ENCODE results near the gene NNT. TPM values are rescaled to one million over a fixed set of nuclear protein-coding genes. Genes with fewer than 3 reads are reported as not detected.
A peak's percentile ranks its signal among the peaks of the same experiment; 100 is the strongest.

Gene NNT
- total RNA-seq (ENCODE audit: low replicate concordance), result 24.3 and 56.3 TPM in 2 replicates

- peaks cover 3% of the 10 kb centered on the region for H3F3A ChIP-seq (ENCODE audit: low read depth)
- peaks cover 4% of the 10 kb centered on the region for H3K27me3 Mint-ChIP-seq (ENCODE audit: insufficient read depth, low read depth)
- H3K4me3 ChIP-seq, result peak within 1 kb of the TSS; percentile 60
- peak within 1 kb of the TSS; percentile 90 for H3K4me3 Mint-ChIP-seq
- DNase-seq (ENCODE audit: low spot score), result peak; percentile 79
- peak within 1 kb of the TSS; percentile 90 for H3K27ac Mint-ChIP-seq
- peaks cover 14% of the 10 kb centered on the region for H3K27me3 ChIP-seq
- H3K9me3 Mint-ChIP-seq, result peaks cover 4% of the 10 kb centered on the region
- no peak within 1 kb of the TSS for H3K27ac ChIP-seq
- H3K36me3 Mint-ChIP-seq, result peaks cover 21% of the 10 kb centered on the region
- TF ChIP-seq EZH2phosphoT487 (IDR thresholded peaks at IDR 0.05) (no peak), EZH2 (IDR thresholded peaks at IDR 0.05) (peak; percentile 37)
- TF ChIP-seq, protein P1, sequence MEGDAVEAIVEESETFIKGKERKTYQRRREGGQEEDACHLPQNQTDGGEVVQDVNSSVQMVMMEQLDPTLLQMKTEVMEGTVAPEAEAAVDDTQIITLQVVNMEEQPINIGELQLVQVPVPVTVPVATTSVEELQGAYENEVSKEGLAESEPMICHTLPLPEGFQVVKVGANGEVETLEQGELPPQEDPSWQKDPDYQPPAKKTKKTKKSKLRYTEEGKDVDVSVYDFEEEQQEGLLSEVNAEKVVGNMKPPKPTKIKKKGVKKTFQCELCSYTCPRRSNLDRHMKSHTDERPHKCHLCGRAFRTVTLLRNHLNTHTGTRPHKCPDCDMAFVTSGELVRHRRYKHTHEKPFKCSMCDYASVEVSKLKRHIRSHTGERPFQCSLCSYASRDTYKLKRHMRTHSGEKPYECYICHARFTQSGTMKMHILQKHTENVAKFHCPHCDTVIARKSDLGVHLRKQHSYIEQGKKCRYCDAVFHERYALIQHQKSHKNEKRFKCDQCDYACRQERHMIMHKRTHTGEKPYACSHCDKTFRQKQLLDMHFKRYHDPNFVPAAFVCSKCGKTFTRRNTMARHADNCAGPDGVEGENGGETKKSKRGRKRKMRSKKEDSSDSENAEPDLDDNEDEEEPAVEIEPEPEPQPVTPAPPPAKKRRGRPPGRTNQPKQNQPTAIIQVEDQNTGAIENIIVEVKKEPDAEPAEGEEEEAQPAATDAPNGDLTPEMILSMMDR (IDR thresholded peaks at IDR 0.05), result no peak
- peaks cover 9% of the 10 kb centered on the region for H3K4me1 ChIP-seq
- peak within 1 kb of the TSS; percentile 96 for H2AFZ ChIP-seq (replicated peaks)
- H3K9me3 ChIP-seq (ENCODE audit: low read depth), result no peaks in the 10 kb centered on the region
- H3K4me2 ChIP-seq, result peak within 1 kb of the TSS; percentile 87
- H3K4me1 Mint-ChIP-seq, result peaks cover 34% of the 10 kb centered on the region
- no peaks in the 10 kb centered on the region for H3K36me3 ChIP-seq
- H3K79me2 ChIP-seq (ENCODE audit: low read depth), result peaks cover 7% of the 10 kb centered on the region
- peak within 1 kb of the TSS; percentile 40 for H3K9ac ChIP-seq
- no peaks in the 10 kb centered on the region for H4K20me1 ChIP-seq (ENCODE audit: low read depth)
Observed at GRCh38 chr5:43602461-43603343, at the start of gene NNT. Gene NNT (plus strand): TSS chr5:43603180. CDS start chr5:43609196, 6,016 bp downstream.

DNA sequence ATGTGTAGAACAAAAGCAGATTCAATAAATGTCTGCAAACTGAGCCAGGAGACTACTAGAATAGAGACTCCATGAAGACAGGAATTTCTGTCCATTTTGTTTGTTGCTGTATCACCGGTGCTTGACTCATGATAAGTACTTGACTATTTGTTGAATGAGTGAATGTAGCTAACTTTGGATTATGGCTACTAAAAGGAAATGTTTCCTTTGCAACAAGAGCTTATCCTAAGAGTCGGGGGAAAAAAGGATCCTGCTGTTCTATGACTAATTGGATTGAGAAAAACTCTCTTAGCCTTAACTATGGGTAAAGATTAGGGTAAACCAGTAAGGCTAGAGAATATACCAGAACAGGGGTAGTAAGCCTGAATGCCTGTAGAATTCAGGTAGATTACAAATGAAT is 49.6 kb upstream of the NNT start:
- Histone ChIP-seq H3K9me3 (ENCODE audit: low read depth) (no peaks in the 10 kb centered on the region), H2AFZ (replicated peaks) (no peak overlapping the region), H3K4me3 (peak overlapping the region; percentile 77), H3K36me3 (peaks cover 29% of the 10 kb centered on the region), H3K4me2 (peak overlapping the region; percentile 95), H4K20me1 (ENCODE audit: low read depth) (peaks cover 72% of the 10 kb centered on the region), H3K4me1 (peaks cover 46% of the 10 kb centered on the region), H3F3A (ENCODE audit: low read depth) (peaks cover 21% of the 10 kb centered on the region), H3K27me3 (peaks cover 10% of the 10 kb centered on the region), H3K79me2 (ENCODE audit: low read depth) (peaks cover 81% of the 10 kb centered on the region), H3K27ac (peak overlapping the region; percentile 5), H3K9ac (no peak overlapping the region)
- Mint-ChIP-seq H3K4me1 (peaks cover 7% of the 10 kb centered on the region), H3K27ac (no peak overlapping the region), H3K36me3 (peaks cover 17% of the 10 kb centered on the region), H3K27me3 (ENCODE audit: insufficient read depth, low read depth) (peaks cover 5% of the 10 kb centered on the region), H3K9me3 (peaks cover 3% of the 10 kb centered on the region), H3K4me3 (no peak overlapping the region)
- DNase-seq (ENCODE audit: low spot score), result peak; percentile 44
- no peak for TF ChIP-seq EZH2phosphoT487 (IDR thresholded peaks at IDR 0.05)
- TF ChIP-seq EZH2 (IDR thresholded peaks at IDR 0.05), result no peak
- TF ChIP-seq, protein P1 (IDR thresholded peaks at IDR 0.05), result no peak

- Histone ChIP-seq H3K4me2 (peak overlapping the region; percentile 95), H3K9ac (no peak overlapping the region), H3K4me3 (peak overlapping the region; percentile 77), H2AFZ (replicated peaks) (no peak overlapping the region), H3K36me3 (peaks cover 29% of the 10 kb centered on the region), H3K27ac (peak overlapping the region; percentile 17), H3K4me1 (peaks cover 46% of the 10 kb centered on the region), H3K27me3 (peaks cover 12% of the 10 kb centered on the region), H3F3A (ENCODE audit: low read depth) (peaks cover 24% of the 10 kb centered on the region), H3K79me2 (ENCODE audit: low read depth) (peaks cover 70% of the 10 kb centered on the region), H3K9me3 (ENCODE audit: low read depth) (no peaks in the 10 kb centered on the region), H4K20me1 (ENCODE audit: low read depth) (peaks cover 61% of the 10 kb centered on the region)
- peaks cover 3% of the 10 kb centered on the region for H3K9me3 Mint-ChIP-seq
- H3K36me3 Mint-ChIP-seq, result peaks cover 12% of the 10 kb centered on the region
- no peak overlapping the region for H3K4me3 Mint-ChIP-seq
- H3K27me3 Mint-ChIP-seq (ENCODE audit: insufficient read depth, low read depth), result peaks cover 2% of the 10 kb centered on the region
- H3K4me1 Mint-ChIP-seq, result peaks cover 7% of the 10 kb centered on the region
- DNase-seq (ENCODE audit: low spot score), result no peak
- H3K27ac Mint-ChIP-seq, result no peak overlapping the region
- no peak for TF ChIP-seq EZH2phosphoT487 (IDR thresholded peaks at IDR 0.05)
- TF ChIP-seq, protein P1 (IDR thresholded peaks at IDR 0.05), result no peak
- TF ChIP-seq EZH2 (IDR thresholded peaks at IDR 0.05), result no peak
Observed at GRCh38 chr5:43554497-43554896, 48.5 kb upstream of the NNT start.

Data from neural progenitor cell (in vitro differentiated cells).